ENCODE measurements around the gene CCDC83. TPM values are rescaled to one million over a fixed set of nuclear protein-coding genes. Genes with fewer than 3 reads are reported as not detected.
"Not testable (repeated sequence)": the region's sequence is repeated elsewhere in the genome, so short reads cannot be mapped to it uniquely, and the experiment has no call there.

The CCDC83 gene
- total RNA-seq, 1 experiment from 2014 or later = not detected

DNA sequence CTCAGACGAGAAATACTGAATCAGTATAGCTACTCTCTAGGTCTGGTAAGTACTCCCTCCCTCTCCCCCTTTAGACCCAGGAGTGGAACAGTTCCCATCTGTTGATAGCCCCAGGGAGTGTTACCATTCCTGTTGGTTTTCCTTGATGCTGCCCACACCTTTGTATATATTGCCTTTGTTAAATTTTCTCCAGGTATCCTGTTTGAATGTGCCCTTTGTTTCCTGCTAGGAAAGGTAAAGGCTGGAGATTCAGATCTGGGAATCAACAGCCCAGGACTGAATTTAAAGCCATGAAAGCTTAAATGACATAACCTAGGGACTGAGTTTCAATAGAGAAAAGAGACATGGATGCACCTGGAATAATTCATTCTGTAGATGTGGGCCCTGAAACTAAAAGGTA is 68.3 kb downstream of the CCDC83 start:
- no peak for DNase-seq
- peaks cover 9% of the 10 kb centered on the region; the same call in 1 of the 2 replicates for H3K9me3 ChIP-seq (replicated peaks)
- H3K27me3 ChIP-seq = no peaks in the 10 kb centered on the region
- H3K4me3 ChIP-seq = no peak overlapping the region
- H3K27ac ChIP-seq = no peak overlapping the region
- H3K36me3 ChIP-seq = no peaks in the 10 kb centered on the region
- H3K4me1 ChIP-seq = peaks cover 6% of the 10 kb centered on the region; the same call in 1 of the 2 replicates

DNA sequence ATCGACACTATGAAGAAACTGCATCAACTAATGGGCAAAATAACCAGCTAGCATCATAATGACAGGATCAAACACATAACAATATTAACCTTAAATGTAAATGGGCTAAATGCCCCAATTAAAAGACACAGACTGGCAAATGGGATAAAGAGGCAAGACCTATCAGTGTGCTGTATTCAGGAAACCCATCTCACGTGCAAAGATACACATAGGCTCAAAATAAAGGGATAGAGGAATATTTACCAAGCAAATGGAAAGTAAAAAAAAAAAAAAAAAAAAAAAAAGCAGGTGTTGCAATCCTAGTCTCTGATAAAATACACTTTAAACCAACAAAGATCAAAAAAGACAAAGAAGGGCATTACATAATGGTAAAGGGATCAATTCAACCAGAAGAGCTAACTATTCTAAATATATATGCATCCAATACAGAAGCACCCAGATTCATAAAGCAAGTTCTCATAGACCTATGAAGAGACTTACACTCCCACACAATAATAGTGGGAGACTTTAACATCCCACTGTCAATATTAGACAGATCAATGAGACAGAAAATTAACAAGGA is 71.6 kb downstream of the CCDC83 start:
- H3K27ac ChIP-seq, H3K36me3 ChIP-seq, H3K4me3 ChIP-seq, DNase-seq, H3K27me3 ChIP-seq, H3K4me1 ChIP-seq: not testable (repeated sequence)
- H3K9me3 ChIP-seq (replicated peaks) = peaks cover 15% of the 10 kb centered on the region; the same call in 1 of the 2 replicates

DNA sequence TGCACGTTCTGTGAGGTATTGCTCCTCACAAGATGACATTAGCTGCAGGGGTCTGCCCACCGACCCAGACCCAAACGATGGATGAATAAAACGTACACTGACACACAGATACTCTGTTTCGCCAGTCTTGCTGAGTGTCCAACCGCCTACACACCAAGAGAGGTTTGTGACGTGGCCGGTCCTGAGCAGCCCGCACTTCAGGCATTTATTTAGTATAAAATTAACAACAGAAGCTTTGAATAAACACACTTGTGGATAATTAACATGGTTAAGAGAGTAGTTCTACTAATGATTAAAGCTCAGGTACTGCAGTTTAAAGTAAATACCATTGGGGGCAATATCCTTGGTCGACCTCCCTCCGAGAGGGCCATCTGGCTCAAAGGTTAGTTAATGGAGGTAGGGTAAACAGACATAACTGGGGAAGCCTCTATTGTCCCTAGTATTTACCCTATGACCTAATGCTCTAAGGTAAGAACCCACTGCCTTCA is 75.7 kb downstream of the CCDC83 start:
- H3K27me3 ChIP-seq = no peaks in the 10 kb centered on the region
- H3K4me1 ChIP-seq = no peaks in the 10 kb centered on the region
- H3K27ac ChIP-seq = no peak overlapping the region
- H3K9me3 ChIP-seq (replicated peaks) = peaks cover 15% of the 10 kb centered on the region; the same call in 1 of the 2 replicates
- H3K36me3 ChIP-seq = no peaks in the 10 kb centered on the region
- no peak overlapping the region for H3K4me3 ChIP-seq
- no peak for DNase-seq

DNA sequence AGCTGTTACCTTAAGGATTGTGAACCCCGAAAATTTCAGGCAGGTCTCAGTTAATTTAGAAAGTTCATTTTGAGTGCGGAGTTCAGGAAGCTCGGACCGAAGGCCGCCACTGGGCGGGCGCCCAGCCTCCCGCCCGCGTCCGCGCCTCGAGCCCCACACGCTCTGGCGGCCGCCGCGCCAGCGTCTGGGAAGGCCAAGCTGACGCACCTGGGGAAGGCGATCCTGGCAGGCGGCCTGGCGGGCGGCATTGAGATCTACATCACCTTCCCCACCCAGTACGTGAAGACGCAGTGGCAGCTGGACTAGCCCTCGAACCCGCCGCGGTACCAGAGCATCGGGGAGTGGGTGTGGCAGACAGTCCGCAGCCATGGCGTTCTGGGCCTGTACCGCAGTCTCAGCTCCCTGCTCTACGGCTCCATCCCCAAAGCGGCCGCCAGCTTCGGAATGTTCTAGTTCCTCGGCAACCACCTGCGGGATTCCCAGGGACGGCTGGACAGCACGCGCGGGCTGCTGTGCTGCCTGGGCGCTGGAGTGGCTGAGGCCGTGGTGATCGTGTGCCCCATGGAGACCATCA is 79.5 kb downstream of the CCDC83 start:
- H3K4me1 ChIP-seq = no peaks in the 10 kb centered on the region

DNA sequence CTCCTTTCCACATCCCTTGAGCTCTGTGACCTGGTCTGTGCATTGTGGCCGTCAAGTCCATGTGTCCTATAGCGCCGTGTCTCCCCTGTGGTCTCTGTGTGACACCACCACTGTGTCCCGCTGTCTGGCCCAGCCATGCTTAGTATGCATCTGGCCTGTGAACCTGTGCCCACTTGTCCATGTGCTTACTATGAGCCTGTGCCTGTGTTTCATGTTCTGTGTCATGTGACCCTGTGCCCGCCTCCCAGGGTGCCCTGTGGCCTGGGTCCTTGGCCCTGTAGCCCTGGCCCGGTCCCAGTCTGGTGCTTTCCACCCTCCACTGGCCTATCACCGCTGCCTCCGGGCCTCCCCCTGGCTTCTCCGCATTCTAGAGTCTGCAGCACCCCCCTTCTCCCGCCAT is 80.6 kb downstream of the CCDC83 start:
- Histone ChIP-seq H3K27me3 (no peaks in the 10 kb centered on the region), H3K9me3 (replicated peaks) (no peaks in the 10 kb centered on the region), H3K4me3 (no peak overlapping the region), H3K36me3 (no peaks in the 10 kb centered on the region), H3K27ac (no peak overlapping the region), H3K4me1 (no peaks in the 10 kb centered on the region)
- no peak for DNase-seq

More for the DNA sequence above, 79.5 kb downstream of the CCDC83 start:
- H3K4me3 ChIP-seq = no peak overlapping the region
- peaks cover 4% of the 10 kb centered on the region; the same call in 1 of the 2 replicates for H3K9me3 ChIP-seq (replicated peaks)
- H3K36me3 ChIP-seq = no peaks in the 10 kb centered on the region
- H3K27me3 ChIP-seq = no peaks in the 10 kb centered on the region
- no peak overlapping the region for H3K27ac ChIP-seq
- DNase-seq = no peak

DNA sequence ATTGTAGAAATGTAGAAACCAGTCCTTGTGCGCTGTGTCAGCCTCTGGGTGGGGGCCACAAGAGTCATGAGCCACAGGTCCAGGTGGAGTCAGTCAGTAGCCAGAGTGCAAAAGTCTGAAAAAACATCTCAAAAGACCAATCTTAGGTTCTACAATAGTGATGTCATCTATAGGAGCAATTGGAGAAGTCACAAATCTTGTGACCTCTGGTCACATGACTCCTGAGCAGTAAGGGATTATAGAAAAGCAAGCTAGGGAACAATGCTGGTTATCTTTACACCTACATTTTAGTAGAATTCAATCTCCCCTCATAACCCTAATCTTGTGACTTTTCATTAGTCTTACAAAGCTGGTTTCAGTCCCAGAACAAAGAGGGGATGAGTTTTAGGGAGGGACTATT is 82.7 kb downstream of the CCDC83 start:
- no peak for DNase-seq
- H3K27me3 ChIP-seq = no peaks in the 10 kb centered on the region
- no peaks in the 10 kb centered on the region for H3K36me3 ChIP-seq
- H3K4me1 ChIP-seq = no peaks in the 10 kb centered on the region
- no peak overlapping the region for H3K27ac ChIP-seq
- H3K4me3 ChIP-seq = no peak overlapping the region
- no peaks in the 10 kb centered on the region for H3K9me3 ChIP-seq (replicated peaks)

DNA sequence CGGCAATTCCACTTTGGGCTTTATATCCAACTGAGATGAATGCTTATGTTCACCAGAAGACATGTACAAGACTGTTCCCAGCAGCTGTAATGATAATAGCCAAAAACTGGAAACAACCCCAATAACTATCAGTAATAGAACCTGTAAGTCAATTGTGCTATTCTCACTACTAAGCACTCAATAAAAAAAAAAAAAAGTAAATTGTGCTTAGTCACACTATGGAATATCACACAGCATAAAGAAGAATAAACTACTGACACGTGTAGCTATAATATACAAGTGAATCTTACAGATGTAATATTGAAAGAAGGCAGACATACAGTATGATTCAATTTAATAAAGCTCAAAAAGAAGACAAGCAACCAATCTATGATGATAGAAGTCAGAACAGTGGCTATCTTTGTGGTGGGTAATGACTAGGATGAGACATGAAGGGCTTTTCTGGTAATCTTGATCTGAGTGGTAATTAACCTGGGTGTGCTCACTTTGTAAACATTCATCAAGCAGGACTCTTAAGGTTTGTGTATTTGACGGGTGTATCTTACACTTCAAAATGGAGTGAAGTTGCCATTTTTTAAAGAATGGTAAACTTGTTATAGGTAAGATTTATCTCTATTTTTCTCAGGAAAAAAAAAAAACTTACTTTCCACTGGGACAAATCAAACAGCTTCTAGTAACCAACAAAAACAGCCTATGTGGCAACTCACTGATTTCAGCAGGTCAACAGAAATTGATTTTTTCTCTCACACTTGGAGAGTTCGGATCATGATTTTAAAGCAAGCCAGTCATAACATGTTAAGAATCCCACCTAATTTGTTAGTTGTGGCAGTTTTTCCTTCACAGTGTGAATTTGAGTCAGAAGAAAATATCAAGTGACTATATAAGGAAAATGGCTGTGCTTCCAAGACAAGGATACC is 84.2 kb downstream of the CCDC83 start:
- Histone ChIP-seq H3K27me3 (no peaks in the 10 kb centered on the region), H3K27ac (no peak overlapping the region)

DNA sequence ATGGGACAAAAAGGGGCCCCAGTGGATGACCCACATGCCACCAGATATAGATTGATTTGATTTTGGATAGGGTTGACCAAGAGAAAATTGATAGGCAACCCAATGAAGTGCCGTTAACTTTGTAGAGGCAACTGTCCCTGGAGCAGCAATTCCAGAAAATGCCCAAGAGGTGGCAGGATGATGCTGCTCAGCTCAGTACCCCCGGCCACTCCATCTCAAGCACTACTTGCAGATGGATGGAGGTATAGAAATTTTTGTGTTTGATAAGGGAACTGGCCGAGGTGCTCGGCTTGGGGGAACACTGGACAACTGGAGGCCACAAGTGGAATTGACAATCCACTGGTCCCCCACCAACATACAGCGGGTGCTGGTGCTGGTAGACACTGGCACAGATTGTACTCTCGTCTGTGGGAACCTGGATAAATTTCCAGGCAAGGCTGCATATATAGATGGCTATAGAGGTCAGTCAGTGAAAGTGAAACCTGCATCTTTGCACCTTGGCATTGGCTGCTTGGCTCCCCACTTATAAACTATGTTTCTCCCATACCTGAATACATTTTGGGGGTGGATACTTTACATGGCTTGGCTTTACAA is 86.3 kb downstream of the CCDC83 start:
- Histone ChIP-seq H3K4me3 (no peak overlapping the region), H3K36me3 (no peaks in the 10 kb centered on the region), H3K9me3 (replicated peaks) (no peaks in the 10 kb centered on the region), H3K27me3 (no peaks in the 10 kb centered on the region), H3K4me1 (no peaks in the 10 kb centered on the region), H3K27ac (no peak overlapping the region)
- DNase-seq = peak; percentile 72 to 85

More for the DNA sequence above, 84.2 kb downstream of the CCDC83 start:
- no peak for DNase-seq
- no peaks in the 10 kb centered on the region for H3K36me3 ChIP-seq
- no peak overlapping the region for H3K4me3 ChIP-seq
- H3K9me3 ChIP-seq (replicated peaks) = no peaks in the 10 kb centered on the region
- H3K4me1 ChIP-seq = no peaks in the 10 kb centered on the region

DNA sequence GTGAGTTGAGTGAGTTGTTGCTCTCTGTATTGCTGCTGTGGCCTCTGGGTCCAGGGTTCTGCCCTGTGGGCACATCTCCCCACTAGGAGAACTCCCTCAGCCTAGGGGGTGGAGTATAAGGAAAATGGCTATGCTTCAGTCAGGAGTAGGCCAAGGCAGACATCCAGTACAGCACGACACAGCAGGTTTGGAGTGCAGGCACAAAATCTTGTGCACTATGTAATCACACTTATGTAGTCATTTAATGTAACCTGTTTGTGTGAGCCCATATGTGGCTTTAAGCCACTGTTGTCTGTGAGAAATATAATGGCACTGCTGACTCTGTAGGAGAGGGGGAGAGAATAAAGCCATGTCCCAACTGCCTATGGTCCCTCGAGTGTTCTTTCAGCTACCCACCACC is 90.1 kb downstream of the CCDC83 start:
- Histone ChIP-seq H3K27me3 (no peaks in the 10 kb centered on the region), H3K4me3 (no peak overlapping the region), H3K9me3 (replicated peaks) (no peaks in the 10 kb centered on the region), H3K36me3 (no peaks in the 10 kb centered on the region), H3K27ac (no peak overlapping the region), H3K4me1 (no peaks in the 10 kb centered on the region)
- DNase-seq = no peak

DNA sequence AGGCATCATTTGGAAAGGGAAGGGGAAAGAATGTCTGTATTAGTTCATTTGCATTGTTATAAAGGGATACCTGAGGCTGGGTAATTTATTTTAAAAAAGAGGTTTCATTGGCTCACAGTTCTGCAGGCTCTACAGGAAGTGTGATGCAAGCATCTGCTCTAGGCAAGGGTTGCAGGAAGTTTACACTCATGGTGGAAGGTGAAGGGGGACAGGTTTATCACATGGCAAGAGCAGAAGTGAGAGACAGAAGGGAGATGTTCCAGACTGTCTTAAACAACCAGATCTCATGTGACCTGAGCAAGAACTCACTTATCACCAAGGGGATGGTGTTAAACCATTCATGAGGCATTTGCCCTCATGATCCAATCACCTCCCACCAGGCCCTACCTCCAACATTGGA is 90.6 kb downstream of the CCDC83 start:
- Histone ChIP-seq H3K9me3 (replicated peaks) (no peaks in the 10 kb centered on the region), H3K27me3 (no peaks in the 10 kb centered on the region), H3K4me1 (no peaks in the 10 kb centered on the region), H3K4me3 (no peak overlapping the region), H3K36me3 (no peaks in the 10 kb centered on the region), H3K27ac (no peak overlapping the region)
- DNase-seq = no peak

DNA sequence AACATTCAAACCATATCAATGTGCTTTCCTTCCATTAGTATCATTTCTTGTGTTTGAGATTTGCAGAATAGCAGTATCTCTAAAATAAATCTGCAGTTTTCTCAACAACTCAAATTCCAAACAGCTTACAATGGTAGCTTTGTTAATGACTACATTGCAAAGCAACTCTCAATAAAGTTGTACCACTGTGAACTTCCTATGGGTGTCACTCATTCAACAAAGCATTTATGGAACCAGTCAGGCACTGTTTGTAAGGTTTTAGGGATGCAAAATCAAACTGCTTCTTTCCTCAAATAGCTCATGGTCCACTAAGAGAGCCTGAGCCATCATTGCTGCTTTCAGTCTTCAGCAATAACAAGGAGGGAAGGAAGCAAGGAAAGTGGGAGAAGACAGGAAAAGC is 91.0 kb downstream of the CCDC83 start:
- DNase-seq = no peak
- no peak overlapping the region for H3K27ac ChIP-seq
- H3K4me3 ChIP-seq = no peak overlapping the region
- no peaks in the 10 kb centered on the region for H3K4me1 ChIP-seq
- H3K9me3 ChIP-seq (replicated peaks) = no peaks in the 10 kb centered on the region
- no peaks in the 10 kb centered on the region for H3K36me3 ChIP-seq
- no peaks in the 10 kb centered on the region for H3K27me3 ChIP-seq

DNA sequence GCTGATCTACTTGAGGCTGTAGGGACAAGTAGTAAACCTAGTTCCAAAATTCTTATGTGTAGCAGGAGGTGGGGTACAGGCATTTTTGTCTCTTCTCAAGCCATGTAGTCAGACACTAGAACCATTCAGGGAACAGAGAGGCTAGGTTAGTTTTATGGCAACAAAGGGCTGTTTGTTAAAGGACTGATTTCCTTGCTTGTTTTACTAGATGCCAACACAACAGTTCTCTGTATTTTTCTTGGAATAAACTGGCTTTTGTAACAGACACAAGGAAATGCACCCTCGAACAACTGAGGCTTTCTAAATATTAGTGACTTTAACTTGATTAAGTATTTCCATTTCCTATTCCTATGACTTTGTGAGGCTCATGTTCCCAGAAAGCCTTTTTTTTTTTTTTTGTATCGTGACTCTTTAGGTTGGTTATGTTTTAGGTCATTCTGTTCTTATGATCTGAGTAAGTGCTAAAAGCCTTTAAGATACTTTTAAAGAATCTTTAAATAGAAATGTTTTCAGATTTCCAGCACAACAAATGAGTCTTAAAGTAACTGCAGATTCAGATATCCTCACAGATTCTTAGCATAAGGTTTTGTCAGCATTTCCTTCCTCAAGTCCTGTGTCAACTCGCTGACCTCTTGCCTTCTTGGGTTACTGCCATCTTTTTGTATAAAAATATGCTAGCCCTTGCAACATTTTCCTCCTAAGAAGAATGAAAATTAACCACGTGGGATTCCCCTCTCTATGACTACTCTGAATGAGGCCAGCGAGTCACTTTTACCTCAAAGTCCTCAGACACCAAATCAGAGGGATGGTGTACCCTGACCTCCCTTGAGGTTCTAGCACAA is 92.5 kb downstream of the CCDC83 start:
- no peak for DNase-seq
- H3K27me3 ChIP-seq = no peaks in the 10 kb centered on the region
- 0 out of 2 replicates have a peak, but pooled peaks cover 3% of the 10 kb centered on the region for H3K9me3 ChIP-seq (replicated peaks)
- no peaks in the 10 kb centered on the region for H3K4me1 ChIP-seq
- H3K27ac ChIP-seq = no peak overlapping the region
- H3K4me3 ChIP-seq = no peak overlapping the region
- H3K36me3 ChIP-seq = no peaks in the 10 kb centered on the region

DNA sequence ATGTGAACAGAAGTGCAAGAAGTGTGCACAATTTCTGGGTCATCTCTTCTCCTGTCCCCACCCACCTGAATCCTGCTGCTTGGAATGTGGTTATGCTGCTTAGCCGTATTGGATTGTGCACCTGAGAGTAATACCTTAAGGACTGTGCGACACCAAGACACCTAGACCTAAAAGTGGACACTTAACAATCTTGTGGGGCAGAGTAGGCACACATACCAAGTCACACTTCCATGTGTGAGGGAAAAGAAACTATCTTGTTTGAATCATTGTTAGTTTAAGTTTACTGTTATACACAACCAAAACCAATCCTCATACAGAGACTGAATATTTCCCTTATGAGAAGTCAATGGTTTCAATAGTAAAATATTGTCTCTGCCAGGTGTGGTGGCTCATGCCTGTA is 93.7 kb downstream of the CCDC83 start:
- Histone ChIP-seq H3K27me3 (no peaks in the 10 kb centered on the region), H3K4me1 (no peaks in the 10 kb centered on the region), H3K4me3 (no peak overlapping the region), H3K36me3 (no peaks in the 10 kb centered on the region; the same call in none of the 2 replicates), H3K9me3 (replicated peaks) (peaks cover 3% of the 10 kb centered on the region; the same call in 1 of the 2 replicates), H3K27ac (no peak overlapping the region)
- DNase-seq = no peak

DNA sequence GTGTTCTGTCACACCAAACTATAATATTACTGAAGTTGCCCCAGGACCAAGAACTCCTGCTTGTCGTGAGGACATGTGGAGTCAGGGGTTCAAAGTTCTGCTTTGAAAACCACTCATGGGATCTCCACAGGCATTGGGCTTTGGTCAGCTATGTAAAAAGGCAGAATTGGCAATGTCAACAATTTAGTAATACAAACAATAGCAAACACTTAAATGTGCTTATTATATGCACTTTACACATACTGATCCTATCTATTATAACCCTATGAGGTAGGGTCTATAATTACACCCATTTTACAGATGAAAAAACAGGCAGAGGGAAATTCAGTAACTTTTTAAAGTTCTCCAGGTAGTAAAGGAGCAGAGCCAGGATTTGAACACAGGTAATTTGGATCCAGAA is 94.6 kb downstream of the CCDC83 start:
- Histone ChIP-seq H3K36me3 (peaks cover 8% of the 10 kb centered on the region), H3K4me3 (no peak overlapping the region), H3K9me3 (replicated peaks) (peaks cover 3% of the 10 kb centered on the region; the same call in 1 of the 2 replicates), H3K4me1 (no peaks in the 10 kb centered on the region), H3K27ac (no peak overlapping the region), H3K27me3 (no peaks in the 10 kb centered on the region)
- no peak for DNase-seq

All from SJCRH30 (cell line).